Activated CD8-positive, alpha-beta memory T cell treated with anti-CD3 and anti-CD28 coated beads, Interleukin-2, amount 50 U/mL, for 1 hour (primary cell): Measurements from ENCODE around the gene MRAS.

Source experiments
- DNase-seq: peaks from one replicate; pipeline ENCODE4 v3.0.0-alpha.2; 2020; ENCODE audit errors: extremely low read depth

Gene MRAS

GRCh38 chr3:138340511-138340910 lies 7.9 kb upstream of the MRAS start:
- DNase-seq = no peak

GRCh38 chr3:138344754-138345153 lies 3.6 kb upstream of the MRAS start:
- DNase-seq = no peak

GRCh38 chr3:138348754-138349739 lies 668 bp downstream of the MRAS start:
- DNase-seq = no peak

- no peak for DNase-seq
Measured at GRCh38 chr3:138349926-138350665, 1.7 kb downstream of the MRAS start.

GRCh38 chr3:138351151-138351550 lies 2.8 kb downstream of the MRAS start:
- no peak for DNase-seq

GRCh38 chr3:138351916-138352550 lies 3.7 kb downstream of the MRAS start:
- no peak for DNase-seq

GRCh38 chr3:138354376-138354775 lies 6.0 kb downstream of the MRAS start:
- no peak for DNase-seq

- DNase-seq = no peak
Measured at GRCh38 chr3:138355071-138355470, 6.7 kb downstream of the MRAS start.

- DNase-seq = no peak
Measured at GRCh38 chr3:138356730-138357405, 8.5 kb downstream of the MRAS start.

GRCh38 chr3:138359148-138359918 lies 11.0 kb downstream of the MRAS start:
- DNase-seq = no peak

- DNase-seq = no peak
Measured at GRCh38 chr3:138359919-138360868, 11.8 kb downstream of the MRAS start.

- no peak for DNase-seq
Measured at GRCh38 chr3:138360869-138361525, 12.6 kb downstream of the MRAS start.

GRCh38 chr3:138361561-138361971 lies 13.2 kb downstream of the MRAS start:
- DNase-seq = no peak

GRCh38 chr3:138362538-138362937 lies 14.2 kb downstream of the MRAS start:
- DNase-seq = no peak

- no peak for DNase-seq
Measured at GRCh38 chr3:138363322-138363721, 14.9 kb downstream of the MRAS start.

- no peak for DNase-seq
Measured at GRCh38 chr3:138364356-138365252, 16.2 kb downstream of the MRAS start.

GRCh38 chr3:138365253-138365555 lies 16.8 kb downstream of the MRAS start:
- DNase-seq = no peak

- no peak for DNase-seq
Measured at GRCh38 chr3:138366006-138366759, 17.8 kb downstream of the MRAS start.
